Endodermal cell (in vitro differentiated cells): ENCODE measurements around the gene PDGFC. TPM values are rescaled to one million over a fixed set of nuclear protein-coding genes. Genes with fewer than 3 reads are reported as not detected.

ENCODE experiments used
- DNase-seq: peaks from one replicate; pipeline ENCODE4 v3.0.0-alpha.2; 2017
- H3K27ac ChIP-seq: 2 replicates; pipeline ENCODE4 v1.5.1; 2013; ENCODE audit warnings: mild to moderate bottlenecking, low read depth, low read length, moderate library complexity
- H3K27me3 ChIP-seq: 2 replicates; pipeline ENCODE4 v1.6.1; 2013; ENCODE audit warnings: mild to moderate bottlenecking, low read length, moderate library complexity; ENCODE audit not compliant: insufficient read depth, control insufficient read depth, poor library complexity, severe bottlenecking
- H3K36me3 ChIP-seq: 2 replicates; pipeline ENCODE4 v1.7.0; 2013; ENCODE audit warnings: mild to moderate bottlenecking, low read length, moderate library complexity; ENCODE audit not compliant: control insufficient read depth, insufficient read depth
- H3K4me1 ChIP-seq: one replicate; pipeline ENCODE4 v1.7.0; 2013; ENCODE audit warnings: low read length; ENCODE audit not compliant: control insufficient read depth, insufficient read depth
- H3K4me3 ChIP-seq: 2 replicates; pipeline ENCODE4 v1.5.1; 2013; ENCODE audit warnings: mild to moderate bottlenecking, low read length, moderate library complexity
- H3K9ac ChIP-seq: 2 replicates; pipeline ENCODE4 v1.6.1; 2013; ENCODE audit warnings: mild to moderate bottlenecking, low read length, moderate library complexity; ENCODE audit not compliant: poor library complexity, severe bottlenecking; ENCODE audit errors: extremely low read depth
- H3K9me3 ChIP-seq: 2 replicates; pipeline ENCODE4 v1.6.1; 2013; ENCODE audit warnings: mild to moderate bottlenecking, low read length, moderate library complexity; ENCODE audit not compliant: control insufficient read depth
- H3K27ac Mint-ChIP-seq: 2 replicates; pipeline ENCODE4 v1.8.0; 2020; ENCODE audit warnings: mixed read lengths
- H3K27me3 Mint-ChIP-seq: 2 replicates; pipeline ENCODE4 v1.8.0; 2021; ENCODE audit warnings: mild to moderate bottlenecking, mixed read lengths; ENCODE audit not compliant: insufficient read depth
- H3K36me3 Mint-ChIP-seq: 2 replicates; pipeline ENCODE4 v1.8.0; 2020; ENCODE audit warnings: low read depth, mixed read lengths
- H3K4me1 Mint-ChIP-seq: 2 replicates; pipeline ENCODE4 v1.8.0; 2020; ENCODE audit warnings: mixed read lengths
- H3K4me3 Mint-ChIP-seq: 2 replicates; pipeline ENCODE4 v1.8.0; 2020; ENCODE audit warnings: mild to moderate bottlenecking, moderate library complexity, mixed read lengths
- H3K9me3 Mint-ChIP-seq: 2 replicates; pipeline ENCODE4 v1.8.0; 2020; ENCODE audit warnings: mild to moderate bottlenecking, mixed read lengths
- CTCF ChIP-seq: fragments of 200-600 bp; sonication (generic); conservative IDR thresholded peaks from 2 replicates; pipeline ENCODE4 v1.5.0; 2021; ENCODE audit warnings: antibody characterized with exemption, mild to moderate bottlenecking
- WGBS, 2 experiments: methylation state at CpG; one replicate each; pipeline versions ENCODE4 v1.1.5 to v1.1.7; 2013; ENCODE audit warnings: missing lambda C conversion rate in 2 of 2, mixed read lengths in 1 of 2; ENCODE audit not compliant: insufficient coverage in 1 of 2, insufficient read length in 1 of 2; 5-methylcytosine and 5-hydroxymethylcytosine counted together
- total RNA-seq, 2 donors: library from RNA; stranded (reverse); fragmentation: NEBNext Ultra II Directional in 1 of 2; extraction: Animal tissue kit (Norgen Biotek cat#: 25700) in 1 of 2; gene quantifications; 2 replicates in 1 of 2; 3 replicates in 1 of 2; pipeline ENCODE4 v1.2.1, GENCODE V29; 2021

PDGFC gene
- total RNA-seq, 2 donors from 2014 or later = 5.5 to 6.8 TPM

GRCh38 chr4:156942991-156943390 is 28.6 kb downstream of the PDGFC start:
- Histone ChIP-seq H3K27ac (no peak overlapping the region), H3K9ac (no peak overlapping the region), H3K36me3 (no peaks in the 10 kb centered on the region), H3K9me3 (no peaks in the 10 kb centered on the region), H3K4me3 (no peak overlapping the region), H3K4me1 (no peaks in the 10 kb centered on the region), H3K27me3 (no peaks in the 10 kb centered on the region)
- Mint-ChIP-seq H3K27me3 (no peaks in the 10 kb centered on the region), H3K27ac (no peak overlapping the region), H3K36me3 (no peaks in the 10 kb centered on the region), H3K4me3 (no peak overlapping the region), H3K9me3 (no peaks in the 10 kb centered on the region), H3K4me1 (peaks cover 17% of the 10 kb centered on the region)
- DNase-seq = no peak
- 89 to 93% methylated on average over 3 to 4 of the region's 4 CpGs for WGBS, 2 experiments
- TF ChIP-seq CTCF = no peak

- no peaks in the 10 kb centered on the region for H3K27me3 ChIP-seq
- no peaks in the 10 kb centered on the region for H3K9me3 ChIP-seq
- H3K27me3 Mint-ChIP-seq = no peaks in the 10 kb centered on the region
- TF ChIP-seq CTCF = no peak
- no peaks in the 10 kb centered on the region for H3K9me3 Mint-ChIP-seq
- WGBS, 2 experiments = 19 to 27% methylated on average over 5 to 7 of the region's 7 CpGs
- H3K9ac ChIP-seq = no peak overlapping the region
- H3K27ac Mint-ChIP-seq = peak overlapping the region; percentile 72
- DNase-seq = peak; percentile 73
- H3K36me3 Mint-ChIP-seq = no peaks in the 10 kb centered on the region
- no peak overlapping the region for H3K4me3 Mint-ChIP-seq
- no peaks in the 10 kb centered on the region for H3K4me1 ChIP-seq
- peaks cover 14% of the 10 kb centered on the region for H3K4me1 Mint-ChIP-seq
- no peaks in the 10 kb centered on the region for H3K36me3 ChIP-seq
- H3K27ac ChIP-seq = peak overlapping the region; percentile 77
- H3K4me3 ChIP-seq = no peak overlapping the region
Observed at GRCh38 chr4:156941940-156942548, 29.6 kb downstream of the PDGFC start.

- no peak overlapping the region for H3K4me3 Mint-ChIP-seq
- H3K36me3 ChIP-seq = no peaks in the 10 kb centered on the region
- no peak overlapping the region for H3K4me3 ChIP-seq
- no peaks in the 10 kb centered on the region for H3K4me1 ChIP-seq
- H3K36me3 Mint-ChIP-seq = no peaks in the 10 kb centered on the region
- TF ChIP-seq CTCF = no peak
- H3K4me1 Mint-ChIP-seq = peaks cover 7% of the 10 kb centered on the region
- 90 to 100% methylated on average over 1 to 2 of the region's 2 CpGs for WGBS, 2 experiments
- H3K27ac ChIP-seq = no peak overlapping the region
- no peaks in the 10 kb centered on the region for H3K9me3 Mint-ChIP-seq
- no peak overlapping the region for H3K27ac Mint-ChIP-seq
- no peak overlapping the region for H3K9ac ChIP-seq
- H3K27me3 Mint-ChIP-seq = no peaks in the 10 kb centered on the region
- DNase-seq = no peak
- H3K27me3 ChIP-seq = no peaks in the 10 kb centered on the region
- H3K9me3 ChIP-seq = no peaks in the 10 kb centered on the region
Observed at GRCh38 chr4:156939801-156940200, 31.8 kb downstream of the PDGFC start.
